ENCODE results near the gene AGPAT1. TPM values are rescaled to one million over a fixed set of nuclear protein-coding genes. Genes with fewer than 3 reads are reported as not detected.
A peak's percentile ranks its signal among the peaks of the same experiment; 100 is the strongest.
"Not testable (repeated sequence)": the region's sequence is repeated elsewhere in the genome, so short reads cannot be mapped to it uniquely, and the experiment has no call there.

Gene AGPAT1
- total RNA-seq, 1 experiment from 2014 or later: 84.5 TPM

GRCh38 chr6:32194388-32194787 lies 18.5 kb upstream of the AGPAT1 start:
- Mint-ChIP-seq H3K9me3 (no peaks in the 10 kb centered on the region), H3K36me3 (no peaks in the 10 kb centered on the region), H3K4me1 (peaks cover 57% of the 10 kb centered on the region), H3K4me3 (peak overlapping the region; percentile 95), H3K27ac (peak overlapping the region; percentile 99), H3K27me3 (ENCODE audit: low read depth) (peaks cover 3% of the 10 kb centered on the region; the same call in 1 of the 2 replicates)
- ATAC-seq: no peak
- POLR2A ChIA-PET: interaction anchor here (1.9 kb wide), 1 partner anchor 17 kb away, joined by 25 read pairs; the partner anchor contains the start of genes AGPAT1 and RNF5
- CTCF ChIA-PET: interaction anchor here (1.6 kb wide), 1 partner anchor 46 kb away, joined by 11 read pairs; no protein-coding TSS in a partner anchor
- TF ChIP-seq NR2C2 (CRISPR knock-in tag; IDR thresholded peaks at IDR 0.05) (no peak), ZBTB43 (CRISPR knock-in tag; IDR thresholded peaks at IDR 0.05) (no peak), HMGA2 (CRISPR knock-in tag; IDR thresholded peaks at IDR 0.05) (no peak), ESRRA (CRISPR knock-in tag; IDR thresholded peaks at IDR 0.05; ENCODE audit: borderline replicate concordance) (no peak), IRF1 (CRISPR knock-in tag; IDR thresholded peaks at IDR 0.05) (no peak), CDX4 (CRISPR knock-in tag; IDR thresholded peaks at IDR 0.05; ENCODE audit: borderline replicate concordance) (no peak)
- no peak for DNase-seq (ENCODE audit: low spot score)

- ATAC-seq; H3K27me3 Mint-ChIP-seq (ENCODE audit: low read depth); H3K9me3 Mint-ChIP-seq; DNase-seq (ENCODE audit: low spot score); H3K36me3 Mint-ChIP-seq: not testable (repeated sequence)
- POLR2A ChIA-PET: interaction anchor here (1.6 kb wide), 1 partner anchor 15 kb away, joined by 5 read pairs; no protein-coding TSS in a partner anchor
- Mint-ChIP-seq H3K4me3 (peak overlapping the region; percentile 60), H3K4me1 (peaks cover 66% of the 10 kb centered on the region), H3K27ac (peak overlapping the region; percentile 89)
- CTCF ChIA-PET: interaction anchor here (0.8 to 1.1 kb wide), 2 partner anchors 16 to 26 kb away, joined by 4 read pairs; no protein-coding TSS in a partner anchor
Observed at GRCh38 chr6:32193096-32193495, 17.2 kb upstream of the AGPAT1 start.

GRCh38 chr6:32192608-32193039 lies 16.7 kb upstream of the AGPAT1 start, which contains the start of gene GPSM3:
GPSM3 (minus strand) TSS chr6:32192643; CDS start chr6:32192513, 130 bp downstream.
- peaks cover 66% of the 10 kb centered on the region for H3K4me1 Mint-ChIP-seq
- ChIA-PET POLR2A (interaction anchor here (1.6 kb wide), 1 partner anchor 15 kb away, joined by 5 read pairs; no protein-coding TSS in a partner anchor), CTCF (interaction anchor here (0.6 to 1.1 kb wide), 4 partner anchors 15 to 39 kb away, joined by 4 read pairs; no protein-coding TSS in a partner anchor)
- DNase-seq (ENCODE audit: low spot score): peak; percentile 46
- no peak for ATAC-seq
- no peaks in the 10 kb centered on the region for H3K9me3 Mint-ChIP-seq
- H3K36me3 Mint-ChIP-seq: peaks cover 7% of the 10 kb centered on the region
- no peaks in the 10 kb centered on the region for H3K27me3 Mint-ChIP-seq (ENCODE audit: low read depth)
- peak within 1 kb of the TSS; percentile 60 for H3K4me3 Mint-ChIP-seq
- H3K27ac Mint-ChIP-seq: peak within 1 kb of the TSS; percentile 89
- TF ChIP-seq GTF2I (CRISPR knock-in tag; conservative IDR thresholded peaks at IDR 0.05) (no peak), ZNF232 (CRISPR knock-in tag; IDR thresholded peaks at IDR 0.05) (no peak), SMAD3 (CRISPR knock-in tag; IDR thresholded peaks at IDR 0.05; ENCODE audit: borderline replicate concordance) (no peak), TEAD4 (CRISPR knock-in tag; IDR thresholded peaks at IDR 0.05) (no peak), MLX (CRISPR knock-in tag; IDR thresholded peaks at IDR 0.05) (no peak), ZNF281 (CRISPR knock-in tag; IDR thresholded peaks at IDR 0.05) (0 out of 2 replicates have a peak, but pooled peaks have one; percentile 53), RELA (CRISPR knock-in tag; IDR thresholded peaks at IDR 0.05; ENCODE audit: borderline replicate concordance) (no peak), ZBTB43 (CRISPR knock-in tag; IDR thresholded peaks at IDR 0.05) (no peak), IRF2 (CRISPR knock-in tag; IDR thresholded peaks at IDR 0.05; ENCODE audit: borderline replicate concordance, low read depth) (no peak), PREB (CRISPR knock-in tag; IDR thresholded peaks at IDR 0.05; ENCODE audit: borderline replicate concordance) (no peak), RORB (CRISPR knock-in tag; IDR thresholded peaks at IDR 0.05) (no peak), PRDM15 (CRISPR knock-in tag; IDR thresholded peaks at IDR 0.05) (peak; percentile 86), ZBTB21 (CRISPR knock-in tag; IDR thresholded peaks at IDR 0.05; ENCODE audit: borderline replicate concordance) (no peak)

Measured in WTC11 (cell line).